Measurements from ENCODE around the gene ARID3B. TPM values are rescaled to one million over a fixed set of nuclear protein-coding genes. Genes with fewer than 3 reads are reported as not detected.

Gene ARID3B
- total RNA-seq, 1 experiment from 2014 or later, result 36.1 TPM

GRCh38 chr15:74624020-74624602, 83.1 kb downstream of the ARID3B start:
- H3K27me3 ChIP-seq (replicated peaks; ENCODE audit: control insufficient read depth, insufficient read depth, low read length), result no peaks in the 10 kb centered on the region
- Mint-ChIP-seq H3K9me3 (ENCODE audit: unreplicated experiment) (no peaks in the 10 kb centered on the region), H3K4me1 (ENCODE audit: low read depth, unreplicated experiment) (peaks cover 11% of the 10 kb centered on the region), H3K27me3 (ENCODE audit: insufficient read depth, unreplicated experiment) (no peaks in the 10 kb centered on the region), H3K36me3 (ENCODE audit: insufficient read depth, unreplicated experiment) (peaks cover 99% of the 10 kb centered on the region), H3K4me3 (ENCODE audit: unreplicated experiment) (no peak overlapping the region), H3K27ac (ENCODE audit: unreplicated experiment) (no peak overlapping the region)
- peaks cover 11% of the 10 kb centered on the region for H3K36me3 ChIP-seq (ENCODE audit: control insufficient read depth, insufficient read depth, low read length)
- DNase-seq, result no peak
- no peaks in the 10 kb centered on the region for H3K9me3 ChIP-seq
- no peaks in the 10 kb centered on the region for H3K4me1 ChIP-seq
- no peak for TF ChIP-seq CTCF (IDR thresholded peaks at IDR 0.05; ENCODE audit: insufficient read depth in 1 of 2, low read depth in 1 of 2, low read length in 1 of 2, severe bottlenecking in 1 of 2, unreplicated experiment in 1 of 2)
- intact Hi-C loops (cut with micrococcal nuclease; ENCODE audit: unreplicated experiment), result no loop called here
- no peak overlapping the region for H3K4me3 ChIP-seq (ENCODE audit: low read depth, low read length)
- ChIA-PET POLR2A (no interaction called here), CTCF (no interaction called here)
- BruUV-seq (replicated peaks), result no TSS peak

- no peaks in the 10 kb centered on the region for H3K4me1 ChIP-seq
- CTCF ChIA-PET, result interaction anchor here (0.9 to 1.0 kb wide), 2 partner anchors 143 to 146 kb away, joined by 3 read pairs; no protein-coding TSS in a partner anchor
- no peaks in the 10 kb centered on the region for H3K27me3 ChIP-seq (replicated peaks; ENCODE audit: control insufficient read depth, insufficient read depth, low read length)
- H3K4me3 ChIP-seq (ENCODE audit: low read depth, low read length), result no peak overlapping the region
- H3K36me3 ChIP-seq (ENCODE audit: control insufficient read depth, insufficient read depth, low read length), result peaks cover 12% of the 10 kb centered on the region
- no peaks in the 10 kb centered on the region for H3K27me3 Mint-ChIP-seq (ENCODE audit: insufficient read depth, unreplicated experiment)
- H3K36me3 Mint-ChIP-seq (ENCODE audit: insufficient read depth, unreplicated experiment), result peaks cover 99% of the 10 kb centered on the region
- POLR2A ChIA-PET, result no interaction called here
- H3K9me3 Mint-ChIP-seq (ENCODE audit: unreplicated experiment), result no peaks in the 10 kb centered on the region
- intact Hi-C loops (cut with micrococcal nuclease; ENCODE audit: unreplicated experiment), result no loop called here
- H3K4me3 Mint-ChIP-seq (ENCODE audit: unreplicated experiment), result no peak overlapping the region
- no TSS peak for BruUV-seq (replicated peaks)
- TF ChIP-seq CTCF (IDR thresholded peaks at IDR 0.05; ENCODE audit: insufficient read depth in 1 of 2, low read depth in 1 of 2, low read length in 1 of 2, severe bottlenecking in 1 of 2, unreplicated experiment in 1 of 2), result no peak
- H3K27ac Mint-ChIP-seq (ENCODE audit: unreplicated experiment), result no peak overlapping the region
- no peaks in the 10 kb centered on the region for H3K9me3 ChIP-seq
- H3K4me1 Mint-ChIP-seq (ENCODE audit: low read depth, unreplicated experiment), result peaks cover 11% of the 10 kb centered on the region
- DNase-seq, result no peak
Observed at GRCh38 chr15:74625693-74626092, 84.7 kb downstream of the ARID3B start.

GRCh38 chr15:74626336-74626735, 85.3 kb downstream of the ARID3B start:
- H3K27ac Mint-ChIP-seq (ENCODE audit: unreplicated experiment), result no peak overlapping the region

More at GRCh38 chr15:74626336-74626735, 85.3 kb downstream of the ARID3B start:
- Mint-ChIP-seq H3K4me1 (ENCODE audit: low read depth, unreplicated experiment) (peaks cover 11% of the 10 kb centered on the region), H3K4me3 (ENCODE audit: unreplicated experiment) (no peak overlapping the region), H3K27me3 (ENCODE audit: insufficient read depth, unreplicated experiment) (no peaks in the 10 kb centered on the region), H3K36me3 (ENCODE audit: insufficient read depth, unreplicated experiment) (peaks cover 99% of the 10 kb centered on the region), H3K9me3 (ENCODE audit: unreplicated experiment) (no peaks in the 10 kb centered on the region)
- ChIA-PET POLR2A (no interaction called here), CTCF (interaction anchor here (1.2 kb wide), 1 partner anchor 143 kb away, joined by 4 read pairs; no protein-coding TSS in a partner anchor)
- Histone ChIP-seq H3K9me3 (no peaks in the 10 kb centered on the region), H3K27me3 (replicated peaks; ENCODE audit: control insufficient read depth, insufficient read depth, low read length) (no peaks in the 10 kb centered on the region), H3K4me1 (no peaks in the 10 kb centered on the region), H3K36me3 (ENCODE audit: control insufficient read depth, insufficient read depth, low read length) (peaks cover 12% of the 10 kb centered on the region), H3K4me3 (ENCODE audit: low read depth, low read length) (no peak overlapping the region)
- intact Hi-C loops (cut with micrococcal nuclease; ENCODE audit: unreplicated experiment), result no loop called here
- TF ChIP-seq CTCF (IDR thresholded peaks at IDR 0.05; ENCODE audit: insufficient read depth in 1 of 2, low read depth in 1 of 2, low read length in 1 of 2, severe bottlenecking in 1 of 2, unreplicated experiment in 1 of 2), result no peak
- no TSS peak for BruUV-seq (replicated peaks)
- no peak for DNase-seq

All from Caco-2 (cell line).